NB4 (cell line): ENCODE data around the gene CKS1B.

ENCODE experiments used
- MYC ChIP-seq: IDR thresholded peaks from 2 replicates; pipeline ENCODE4 v1.6.1; 2011; ENCODE audit warnings: low read depth, low read length
- TF ChIP-seq, protein P1 (sequence below): IDR thresholded peaks from one replicate; pipeline ENCODE4 v1.5.1; 2012; ENCODE audit warnings: low read depth, low read length

DNA sequence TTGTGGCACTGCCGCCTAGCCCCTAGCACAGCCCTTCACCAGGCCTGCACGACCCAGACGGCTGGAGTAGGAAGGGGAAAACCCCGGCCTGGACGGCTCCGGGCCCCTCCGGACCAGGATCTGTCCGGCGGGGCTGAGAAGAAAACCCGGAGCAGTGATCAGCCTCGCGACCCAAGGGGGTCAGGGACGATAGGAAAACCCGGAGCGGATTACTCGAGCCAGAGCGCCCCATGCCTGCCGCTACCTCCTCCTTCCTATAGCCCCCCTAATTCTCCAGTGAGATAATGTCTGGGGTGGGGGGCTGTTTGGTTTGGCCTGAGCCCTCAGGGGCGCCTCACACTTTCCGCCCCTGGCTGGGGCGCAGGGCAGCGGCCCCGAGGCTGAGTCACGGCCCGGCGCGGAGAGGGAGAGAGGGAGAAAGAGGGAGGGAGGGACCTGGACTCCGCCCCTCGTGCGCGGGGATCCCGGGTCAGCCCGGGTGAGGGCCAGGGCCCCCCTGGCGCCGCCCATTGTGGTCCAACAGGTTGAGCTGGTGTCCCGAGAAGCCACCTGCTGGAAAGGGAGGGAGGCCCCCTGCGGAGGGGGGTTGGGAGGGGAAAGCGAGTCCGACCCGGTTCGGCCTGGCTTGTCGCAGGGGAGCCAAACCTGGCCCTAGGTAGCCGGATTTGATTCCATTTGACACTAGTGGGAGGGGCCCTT is 26.4 kb downstream of the CKS1B start:
- peak; percentile 58 for TF ChIP-seq MYC
- TF ChIP-seq, protein P1, sequence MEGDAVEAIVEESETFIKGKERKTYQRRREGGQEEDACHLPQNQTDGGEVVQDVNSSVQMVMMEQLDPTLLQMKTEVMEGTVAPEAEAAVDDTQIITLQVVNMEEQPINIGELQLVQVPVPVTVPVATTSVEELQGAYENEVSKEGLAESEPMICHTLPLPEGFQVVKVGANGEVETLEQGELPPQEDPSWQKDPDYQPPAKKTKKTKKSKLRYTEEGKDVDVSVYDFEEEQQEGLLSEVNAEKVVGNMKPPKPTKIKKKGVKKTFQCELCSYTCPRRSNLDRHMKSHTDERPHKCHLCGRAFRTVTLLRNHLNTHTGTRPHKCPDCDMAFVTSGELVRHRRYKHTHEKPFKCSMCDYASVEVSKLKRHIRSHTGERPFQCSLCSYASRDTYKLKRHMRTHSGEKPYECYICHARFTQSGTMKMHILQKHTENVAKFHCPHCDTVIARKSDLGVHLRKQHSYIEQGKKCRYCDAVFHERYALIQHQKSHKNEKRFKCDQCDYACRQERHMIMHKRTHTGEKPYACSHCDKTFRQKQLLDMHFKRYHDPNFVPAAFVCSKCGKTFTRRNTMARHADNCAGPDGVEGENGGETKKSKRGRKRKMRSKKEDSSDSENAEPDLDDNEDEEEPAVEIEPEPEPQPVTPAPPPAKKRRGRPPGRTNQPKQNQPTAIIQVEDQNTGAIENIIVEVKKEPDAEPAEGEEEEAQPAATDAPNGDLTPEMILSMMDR, result no peak
